ENCODE results near the gene RTEL1. TPM values are rescaled to one million over a fixed set of nuclear protein-coding genes. Genes with fewer than 3 reads are reported as not detected.
A peak's percentile ranks its signal among the peaks of the same experiment; 100 is the strongest.

Gene RTEL1
- total RNA-seq, 1 experiment from 2014 or later, result 51.1 TPM

GRCh38 chr20:63742381-63743024 lies 84.4 kb downstream of the RTEL1 start:
- intact Hi-C loops (cut with micrococcal nuclease; ENCODE audit: unreplicated experiment), result no loop called here
- Histone ChIP-seq H3K4me1 (peaks cover 28% of the 10 kb centered on the region), H3K4me3 (ENCODE audit: low read depth, low read length) (no peak overlapping the region), H3K27me3 (replicated peaks; ENCODE audit: control insufficient read depth, insufficient read depth, low read length) (no peaks in the 10 kb centered on the region), H3K36me3 (ENCODE audit: control insufficient read depth, insufficient read depth, low read length) (peaks cover 9% of the 10 kb centered on the region), H3K9me3 (no peaks in the 10 kb centered on the region)
- no peaks in the 10 kb centered on the region for H3K9me3 Mint-ChIP-seq (ENCODE audit: unreplicated experiment)
- TF ChIP-seq CTCF (IDR thresholded peaks at IDR 0.05; ENCODE audit: insufficient read depth in 1 of 2, low read depth in 1 of 2, low read length in 1 of 2, severe bottlenecking in 1 of 2, unreplicated experiment in 1 of 2), result no peak
- DNase-seq, result no peak
- ChIA-PET POLR2A (no interaction called here), CTCF (no interaction called here)
- H3K4me1 Mint-ChIP-seq (ENCODE audit: low read depth, unreplicated experiment), result no peaks in the 10 kb centered on the region
- BruUV-seq (replicated peaks), result no TSS peak
- H3K4me3 Mint-ChIP-seq (ENCODE audit: unreplicated experiment), result no peak overlapping the region
- no peak overlapping the region for H3K27ac Mint-ChIP-seq (ENCODE audit: unreplicated experiment)
- H3K36me3 Mint-ChIP-seq (ENCODE audit: insufficient read depth, unreplicated experiment), result peaks cover 75% of the 10 kb centered on the region
- no peaks in the 10 kb centered on the region for H3K27me3 Mint-ChIP-seq (ENCODE audit: insufficient read depth, unreplicated experiment)

GRCh38 chr20:63743210-63743970 lies 85.3 kb downstream of the RTEL1 start:
- Mint-ChIP-seq H3K9me3 (ENCODE audit: unreplicated experiment) (no peaks in the 10 kb centered on the region), H3K27me3 (ENCODE audit: insufficient read depth, unreplicated experiment) (no peaks in the 10 kb centered on the region), H3K36me3 (ENCODE audit: insufficient read depth, unreplicated experiment) (peaks cover 68% of the 10 kb centered on the region), H3K4me3 (ENCODE audit: unreplicated experiment) (no peak overlapping the region), H3K27ac (ENCODE audit: unreplicated experiment) (no peak overlapping the region), H3K4me1 (ENCODE audit: low read depth, unreplicated experiment) (no peaks in the 10 kb centered on the region)
- ChIA-PET POLR2A (no interaction called here), CTCF (no interaction called here)
- TSS peak; percentile 22 for BruUV-seq (replicated peaks)
- Histone ChIP-seq H3K36me3 (ENCODE audit: control insufficient read depth, insufficient read depth, low read length) (peaks cover 9% of the 10 kb centered on the region), H3K9me3 (no peaks in the 10 kb centered on the region), H3K4me1 (peaks cover 24% of the 10 kb centered on the region), H3K27me3 (replicated peaks; ENCODE audit: control insufficient read depth, insufficient read depth, low read length) (no peaks in the 10 kb centered on the region), H3K4me3 (ENCODE audit: low read depth, low read length) (no peak overlapping the region)
- TF ChIP-seq CTCF (IDR thresholded peaks at IDR 0.05; ENCODE audit: insufficient read depth in 1 of 2, low read depth in 1 of 2, low read length in 1 of 2, severe bottlenecking in 1 of 2, unreplicated experiment in 1 of 2), result no peak
- DNase-seq, result no peak
- intact Hi-C loops (cut with micrococcal nuclease; ENCODE audit: unreplicated experiment), result no loop called here

DNA sequence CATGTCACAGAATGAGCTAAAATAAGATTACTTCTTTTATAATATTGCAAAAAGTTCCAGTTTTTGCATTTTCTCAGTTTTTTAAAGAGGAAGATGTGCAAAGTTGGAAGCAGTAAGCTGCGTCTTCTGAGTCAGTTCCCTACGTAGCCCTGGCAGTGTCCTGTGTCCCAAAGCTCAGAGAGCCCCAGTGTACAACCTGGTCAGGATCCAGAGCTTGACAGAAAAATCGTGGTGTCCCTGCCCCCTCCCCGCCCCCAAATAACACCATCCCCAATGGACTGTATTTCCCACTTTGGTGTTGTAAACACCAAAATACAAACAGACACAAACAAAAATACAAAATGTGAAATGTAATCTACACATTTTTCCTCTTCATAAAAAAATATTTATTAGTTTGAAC lies 86.0 kb downstream of the RTEL1 start:
- ChIA-PET POLR2A (interaction anchor here (0.5 kb wide), 1 partner anchor 224 kb away, joined by 3 read pairs; no protein-coding TSS in a partner anchor), CTCF (interaction anchor here (0.7 kb wide), 1 partner anchor 37 kb away, joined by 3 read pairs; no protein-coding TSS in a partner anchor)
- Mint-ChIP-seq H3K4me1 (ENCODE audit: low read depth, unreplicated experiment) (no peaks in the 10 kb centered on the region), H3K27me3 (ENCODE audit: insufficient read depth, unreplicated experiment) (no peaks in the 10 kb centered on the region), H3K9me3 (ENCODE audit: unreplicated experiment) (no peaks in the 10 kb centered on the region), H3K36me3 (ENCODE audit: insufficient read depth, unreplicated experiment) (peaks cover 61% of the 10 kb centered on the region), H3K27ac (ENCODE audit: unreplicated experiment) (no peak overlapping the region), H3K4me3 (ENCODE audit: unreplicated experiment) (no peak overlapping the region)
- H3K4me1 ChIP-seq, result peaks cover 16% of the 10 kb centered on the region
- no peak overlapping the region for H3K4me3 ChIP-seq (ENCODE audit: low read depth, low read length)
- BruUV-seq (replicated peaks), result no TSS peak
- intact Hi-C loops (cut with micrococcal nuclease; ENCODE audit: unreplicated experiment), result no loop called here
- TF ChIP-seq CTCF (IDR thresholded peaks at IDR 0.05; ENCODE audit: insufficient read depth in 1 of 2, low read depth in 1 of 2, low read length in 1 of 2, severe bottlenecking in 1 of 2, unreplicated experiment in 1 of 2), result no peak
- H3K9me3 ChIP-seq, result no peaks in the 10 kb centered on the region
- DNase-seq, result no peak
- H3K27me3 ChIP-seq (replicated peaks; ENCODE audit: control insufficient read depth, insufficient read depth, low read length), result no peaks in the 10 kb centered on the region
- peaks cover 9% of the 10 kb centered on the region for H3K36me3 ChIP-seq (ENCODE audit: control insufficient read depth, insufficient read depth, low read length)
